ENCODE results near the gene STN1. TPM values are rescaled to one million over a fixed set of nuclear protein-coding genes. Genes with fewer than 3 reads are reported as not detected.
"Not testable (repeated sequence)": the region's sequence is repeated elsewhere in the genome, so short reads cannot be mapped to it uniquely, and the experiment has no call there.

STN1 gene
- total and polyA plus RNA-seq, 9 of the 15 experiments (the other 6 are each of a cell fraction or from before 2014, with no cell fraction given): 9.1 to 19.6 (median 13.8) TPM

DNA sequence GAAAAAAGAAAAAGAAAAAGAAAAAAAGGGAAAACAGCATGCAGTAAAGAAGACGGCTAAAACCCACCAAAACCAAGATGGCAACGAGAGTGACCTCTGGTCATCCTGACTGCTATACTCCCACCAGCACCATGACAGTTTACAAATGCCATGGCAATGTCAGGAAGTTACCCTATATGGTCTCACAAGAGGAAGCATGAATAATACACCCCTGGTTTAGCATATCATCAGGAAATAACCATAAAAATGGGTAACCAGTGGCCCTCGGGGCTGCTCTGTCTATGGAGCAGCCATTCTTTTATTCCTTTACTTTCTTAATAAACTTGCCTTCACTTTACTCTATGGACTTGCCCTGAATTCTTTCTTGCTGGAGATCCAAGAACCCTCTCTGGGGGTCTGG is 72.6 kb downstream of the STN1 start:
- POLR2A ChIA-PET; H3K4me2 ChIP-seq (ENCODE audit: insufficient read depth, low read length); H3K36me3 ChIP-seq (ENCODE audit: control insufficient read depth, insufficient read depth, low read length); H2AFZ ChIP-seq (ENCODE audit: low read depth, low read length); H3K9ac ChIP-seq (ENCODE audit: insufficient read depth in 1 of 2, low read depth in 2 of 2, low read length in 2 of 2); intact Hi-C loops (cut with micrococcal nuclease); H3K4me1 ChIP-seq (replicated peaks in 1 of 2; ENCODE audit: control insufficient read depth in 2 of 2, insufficient read depth in 2 of 2, low read length in 2 of 2); H3K9me3 ChIP-seq (replicated peaks; ENCODE audit: control insufficient read depth, insufficient read depth, low read depth, low read length); BruUV-seq (replicated peaks); H3K4me3 ChIP-seq; DNase-seq (ENCODE audit: extremely low read depth in 1 of 4, low spot score in 3 of 4); FAIRE-seq; H3K9me1 ChIP-seq (ENCODE audit: control insufficient read depth, insufficient read depth, low read length); H3K79me2 ChIP-seq (ENCODE audit: control insufficient read depth, insufficient read depth, low read length); ATAC-seq; H4K20me1 ChIP-seq (replicated peaks; ENCODE audit: control insufficient read depth, insufficient read depth, low read length); H3K27ac ChIP-seq (ENCODE audit: extremely low read depth, low read depth, low read length): not testable (repeated sequence)
- in situ Hi-C loops (cut with MboI): loop anchor here (5.0 kb wide), 1 partner anchor 123 kb away; no protein-coding TSS in a partner anchor
- WGBS (ENCODE audit: insufficient coverage, low coverage, missing lambda C conversion rate): 0% methylated on average over 1 of the region's 3 CpGs
- CTCF ChIA-PET (ENCODE audit: low intra/inter-chr PET ratio): interaction anchor here (0.6 kb wide), 1 partner anchor 103 kb away, joined by 3 read pairs; no protein-coding TSS in a partner anchor
- H3K27me3 ChIP-seq (ENCODE audit: control insufficient read depth in 2 of 2, insufficient read depth in 2 of 2, low read length in 2 of 2): peaks cover 5 to 45% of the 10 kb centered on the region in 2 experiments

DNA sequence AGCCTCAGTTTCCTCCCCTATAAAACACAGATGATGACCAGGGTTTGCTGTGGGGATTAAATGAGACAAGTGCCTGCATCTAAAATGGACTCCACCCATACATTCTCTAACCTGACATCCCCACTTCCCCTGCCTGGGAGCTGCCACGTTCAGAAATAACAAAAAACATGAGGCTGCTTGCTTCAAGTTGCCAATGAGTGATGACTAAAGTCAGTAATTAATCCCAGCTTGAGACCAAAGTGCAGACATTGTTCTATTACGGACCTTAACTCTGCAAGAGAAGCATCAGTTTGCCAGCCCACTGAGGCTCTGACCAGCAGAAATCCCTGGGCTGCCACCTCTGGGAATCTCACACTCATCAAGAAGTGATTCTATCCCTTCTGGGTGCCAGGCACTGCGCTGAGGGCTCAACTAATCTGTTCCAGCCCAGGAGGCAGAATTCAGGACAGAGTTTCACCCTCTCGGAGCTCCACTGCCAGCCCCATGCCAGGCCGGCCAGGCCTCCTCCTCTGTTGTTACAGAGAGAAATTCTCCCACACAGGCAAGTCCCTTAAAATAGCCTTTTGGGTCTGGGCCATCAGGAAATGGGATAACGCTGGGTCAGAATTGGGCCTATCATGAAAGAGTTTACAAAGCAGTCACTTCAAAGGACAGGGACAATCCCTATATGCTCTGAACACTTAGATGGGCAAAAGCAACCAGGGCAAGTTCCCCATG is 74.0 kb downstream of the STN1 start:
- POLR2A ChIA-PET: no interaction called here
- H3K4me2 ChIP-seq (ENCODE audit: insufficient read depth, low read length): no peak overlapping the region
- intact Hi-C loops (cut with micrococcal nuclease): no loop called here
- ATAC-seq (no peak), DNase-seq (ENCODE audit: extremely low read depth in 1 of 4, low spot score in 3 of 4) (no peak), FAIRE-seq (no peak)
- H4K20me1 ChIP-seq (replicated peaks; ENCODE audit: control insufficient read depth, insufficient read depth, low read length): no peaks in the 10 kb centered on the region
- H3K79me2 ChIP-seq (ENCODE audit: control insufficient read depth, insufficient read depth, low read length): no peaks in the 10 kb centered on the region
- no TSS peak for BruUV-seq (replicated peaks)
- H3K4me1 ChIP-seq (replicated peaks in 1 of 2; ENCODE audit: control insufficient read depth in 2 of 2, insufficient read depth in 2 of 2, low read length in 2 of 2): no peaks in the 10 kb centered on the region
- no peak overlapping the region for H3K27ac ChIP-seq (ENCODE audit: extremely low read depth, low read depth, low read length)
- in situ Hi-C loops (cut with MboI): no loop called here
- 0% methylated on average over 6 of the region's 6 CpGs for WGBS (ENCODE audit: insufficient coverage, low coverage, missing lambda C conversion rate)
- no peaks in the 10 kb centered on the region for H3K9me3 ChIP-seq (replicated peaks; ENCODE audit: control insufficient read depth, insufficient read depth, low read depth, low read length)
- no peak overlapping the region for H3K4me3 ChIP-seq
- no peaks in the 10 kb centered on the region for H3K36me3 ChIP-seq (ENCODE audit: control insufficient read depth, insufficient read depth, low read length)
- H2AFZ ChIP-seq (ENCODE audit: low read depth, low read length): no peak overlapping the region
- peaks cover 12 to 45% of the 10 kb centered on the region in 2 experiments; a peak in 4 of 5 replicates for H3K27me3 ChIP-seq (ENCODE audit: control insufficient read depth in 2 of 2, insufficient read depth in 2 of 2, low read length in 2 of 2)
- no peaks in the 10 kb centered on the region for H3K9me1 ChIP-seq (ENCODE audit: control insufficient read depth, insufficient read depth, low read length)
- CTCF ChIA-PET (ENCODE audit: low intra/inter-chr PET ratio): interaction anchor here (0.6 kb wide), 1 partner anchor 15 kb away, joined by 3 read pairs; no protein-coding TSS in a partner anchor
- H3K9ac ChIP-seq (ENCODE audit: insufficient read depth in 1 of 2, low read depth in 2 of 2, low read length in 2 of 2): no peak overlapping the region
- TF ChIP-seq, protein P1, sequence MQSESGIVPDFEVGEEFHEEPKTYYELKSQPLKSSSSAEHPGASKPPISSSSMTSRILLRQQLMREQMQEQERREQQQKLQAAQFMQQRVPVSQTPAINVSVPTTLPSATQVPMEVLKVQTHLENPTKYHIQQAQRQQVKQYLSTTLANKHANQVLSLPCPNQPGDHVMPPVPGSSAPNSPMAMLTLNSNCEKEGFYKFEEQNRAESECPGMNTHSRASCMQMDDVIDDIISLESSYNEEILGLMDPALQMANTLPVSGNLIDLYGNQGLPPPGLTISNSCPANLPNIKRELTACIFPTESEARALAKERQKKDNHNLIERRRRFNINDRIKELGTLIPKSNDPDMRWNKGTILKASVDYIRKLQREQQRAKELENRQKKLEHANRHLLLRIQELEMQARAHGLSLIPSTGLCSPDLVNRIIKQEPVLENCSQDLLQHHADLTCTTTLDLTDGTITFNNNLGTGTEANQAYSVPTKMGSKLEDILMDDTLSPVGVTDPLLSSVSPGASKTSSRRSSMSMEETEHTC (IDR thresholded peaks at IDR 0.05): no peak
- TF ChIP-seq CTBP1 (IDR thresholded peaks at IDR 0.05; ENCODE audit: borderline replicate concordance): no peak
- no peak for TF ChIP-seq ILF3 (IDR thresholded peaks at IDR 0.05; ENCODE audit: borderline replicate concordance)
- no peak for TF ChIP-seq XRCC4 (IDR thresholded peaks at IDR 0.05; ENCODE audit: extremely low read depth, insufficient read depth, insufficient read length)

All from K562 (cell line).